Measurements from ENCODE around the gene SEC16A. TPM values are rescaled to one million over a fixed set of nuclear protein-coding genes. Genes with fewer than 3 reads are reported as not detected.

Gene SEC16A
- total RNA-seq, 1 donor from 2014 or later: 87.3 TPM

DNA sequence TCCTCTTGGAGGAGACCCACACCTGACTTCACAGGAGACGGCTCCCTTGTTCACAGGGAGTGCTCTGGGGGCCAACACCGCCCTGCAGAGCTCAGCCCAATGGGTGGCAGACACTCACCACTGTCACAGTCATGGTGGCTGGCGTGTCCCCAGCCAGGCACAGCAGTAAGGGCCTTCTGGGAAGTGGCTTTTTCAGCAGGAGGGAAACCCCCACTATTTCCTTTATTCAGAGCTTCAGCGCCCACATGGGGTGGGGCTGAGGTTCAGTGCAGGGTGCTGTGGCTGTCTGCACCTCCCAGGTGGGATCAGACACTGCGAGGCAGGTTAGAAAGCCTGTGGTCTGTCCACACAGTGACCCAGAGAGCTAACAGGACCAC is 79.3 kb downstream of the SEC16A start:
- peak; percentile 69 for DNase-seq (ENCODE audit: low spot score)
- H3K36me3 Mint-ChIP-seq (ENCODE audit: low read depth): peaks cover 56% of the 10 kb centered on the region
- no peaks in the 10 kb centered on the region for H3K9me3 Mint-ChIP-seq
- H3K4me1 Mint-ChIP-seq (ENCODE audit: low read depth): peaks cover 38% of the 10 kb centered on the region
- no peaks in the 10 kb centered on the region for H3K27me3 Mint-ChIP-seq (ENCODE audit: insufficient read depth)
- intact Hi-C loops (cut with micrococcal nuclease): loop anchor here (5.0 kb wide), 1 partner anchor 496 kb away; the partner anchor contains the start of gene CAMSAP1
- peak overlapping the region; percentile 52 for H3K27ac Mint-ChIP-seq
- H3K4me3 Mint-ChIP-seq: peak overlapping the region; percentile 65

DNA sequence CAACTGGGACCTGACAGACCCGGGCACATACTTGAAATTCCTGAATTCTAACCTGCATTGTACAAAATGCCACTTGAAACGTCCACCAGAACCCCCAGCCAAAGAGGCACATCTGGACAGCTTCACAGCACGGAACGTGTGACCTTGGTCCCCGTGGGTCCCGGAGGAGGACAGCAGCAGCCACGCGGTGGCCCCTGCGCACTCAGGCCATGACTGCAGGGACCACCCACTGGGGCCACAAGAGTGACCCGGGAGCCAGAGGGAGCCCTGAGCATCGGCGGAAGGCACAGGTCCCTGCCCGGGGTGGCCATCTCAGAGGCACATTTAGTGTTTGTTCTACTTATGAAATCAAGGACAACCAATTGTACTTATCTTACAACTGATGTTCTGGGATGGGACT is 80.8 kb downstream of the SEC16A start:
- Mint-ChIP-seq H3K4me1 (ENCODE audit: low read depth) (peaks cover 41% of the 10 kb centered on the region), H3K4me3 (no peak overlapping the region), H3K36me3 (ENCODE audit: low read depth) (peaks cover 53% of the 10 kb centered on the region), H3K27me3 (ENCODE audit: insufficient read depth) (no peaks in the 10 kb centered on the region), H3K27ac (no peak overlapping the region), H3K9me3 (no peaks in the 10 kb centered on the region)
- DNase-seq (ENCODE audit: low spot score): no peak
- intact Hi-C loops (cut with micrococcal nuclease): loop anchor here (5.0 kb wide), 1 partner anchor 495 kb away; the partner anchor contains the start of gene CAMSAP1

DNA sequence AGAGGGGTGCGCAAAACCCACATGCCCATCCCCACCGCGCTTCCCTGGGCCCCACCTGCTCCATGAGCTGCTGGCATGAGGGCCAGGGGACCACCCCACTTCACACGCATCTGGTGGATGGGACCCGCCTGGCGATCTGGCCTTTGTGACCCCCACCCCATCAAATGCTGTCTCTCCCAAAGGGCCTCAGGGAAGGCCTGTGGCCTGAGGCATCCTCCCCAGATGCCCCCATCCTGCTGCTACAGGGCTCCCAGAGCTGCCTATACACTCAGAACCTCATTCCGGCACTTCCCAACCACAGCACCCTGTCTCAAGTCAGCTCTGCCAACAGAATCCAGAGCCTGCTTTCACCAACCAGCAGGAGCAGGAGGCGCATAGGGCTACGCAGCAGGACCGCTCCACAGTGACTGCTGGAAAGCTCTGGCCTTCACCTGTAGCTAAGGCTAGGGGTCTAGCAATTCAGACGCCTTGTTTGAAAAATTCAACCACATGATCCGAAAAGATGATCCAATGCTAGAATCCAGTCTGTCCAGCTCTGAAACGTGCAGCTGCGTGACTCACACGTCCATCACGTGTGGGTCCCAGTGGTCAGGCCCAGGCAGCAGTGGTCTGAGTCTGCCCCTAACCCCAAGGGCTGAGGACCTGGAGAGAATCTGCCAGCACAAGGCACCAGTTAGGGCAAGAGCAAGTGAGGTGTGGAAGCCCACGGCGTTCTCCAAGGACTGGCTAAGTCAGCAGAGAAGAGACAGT is 81.5 kb downstream of the SEC16A start:
- Mint-ChIP-seq H3K9me3 (no peaks in the 10 kb centered on the region), H3K4me3 (peak overlapping the region; percentile 53), H3K4me1 (ENCODE audit: low read depth) (peaks cover 41% of the 10 kb centered on the region), H3K27ac (no peak overlapping the region), H3K36me3 (ENCODE audit: low read depth) (peaks cover 53% of the 10 kb centered on the region), H3K27me3 (ENCODE audit: insufficient read depth) (no peaks in the 10 kb centered on the region)
- no peak for DNase-seq (ENCODE audit: low spot score)
- intact Hi-C loops (cut with micrococcal nuclease): loop anchor here (2.0 to 5.0 kb wide), 4 partner anchors 81 to 494 kb away; partner anchors contain the start of genes CAMSAP1, QSOX2 and SEC16A

DNA sequence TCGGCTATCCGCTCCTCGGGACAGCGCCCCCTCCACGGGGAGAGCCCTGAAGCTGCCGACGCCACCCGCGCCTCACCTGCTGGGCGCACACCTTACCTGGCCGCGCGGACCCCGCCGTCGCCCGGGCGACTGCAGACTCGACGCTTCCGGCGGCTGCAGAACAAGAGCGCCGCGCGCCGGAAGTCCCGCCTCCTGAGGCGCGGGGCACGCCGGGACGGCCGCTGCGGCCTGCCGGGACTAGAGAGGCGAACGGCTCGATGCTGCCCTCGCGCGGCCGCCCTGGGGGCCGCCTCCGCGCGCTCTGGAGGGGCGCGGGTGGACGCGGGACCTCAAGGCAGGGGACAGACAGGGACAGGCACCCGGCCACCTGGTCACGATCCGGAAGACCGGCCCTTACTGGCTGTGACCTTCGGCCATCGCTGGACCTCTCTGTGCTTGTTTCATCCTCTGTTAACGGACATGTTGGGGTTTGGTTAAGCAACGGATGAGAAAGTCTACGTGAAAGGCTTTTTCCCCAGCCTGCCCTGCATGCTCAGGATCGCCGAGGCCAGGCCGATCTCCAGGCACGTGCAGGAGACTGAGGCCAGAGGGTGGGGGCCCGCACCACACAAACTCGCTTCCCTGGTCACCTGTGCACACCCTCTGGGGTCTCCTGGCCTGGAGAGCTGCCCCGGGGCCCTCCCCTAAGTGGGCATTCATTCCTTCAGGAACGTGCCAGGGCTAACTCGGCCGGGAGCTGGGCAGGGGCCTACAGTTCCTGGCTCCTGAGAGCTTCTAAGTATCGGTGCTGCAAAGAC is 82.6 kb downstream of the SEC16A start, which contains the start of gene SNAPC4:
SNAPC4 (minus strand) TSS at position 133 of the 797 bp plus-strand sequence. CDS start 1,742 bp downstream, outside the sequence.
- intact Hi-C loops (cut with micrococcal nuclease): loop anchor here (1.0 to 5.0 kb wide), 8 partner anchors 10 to 493 kb away; partner anchors contain the start of genes CAMSAP1, DNLZ, ENTR1 and PMPCA
- H3K27me3 Mint-ChIP-seq (ENCODE audit: insufficient read depth): no peaks in the 10 kb centered on the region
- peaks cover 48% of the 10 kb centered on the region for H3K36me3 Mint-ChIP-seq (ENCODE audit: low read depth)
- no peaks in the 10 kb centered on the region for H3K9me3 Mint-ChIP-seq
- peak within 1 kb of the TSS; percentile 76 for H3K27ac Mint-ChIP-seq
- peaks cover 40% of the 10 kb centered on the region for H3K4me1 Mint-ChIP-seq (ENCODE audit: low read depth)
- peak; percentile 86 for DNase-seq (ENCODE audit: low spot score)
- peak within 1 kb of the TSS; percentile 91 for H3K4me3 Mint-ChIP-seq

DNA sequence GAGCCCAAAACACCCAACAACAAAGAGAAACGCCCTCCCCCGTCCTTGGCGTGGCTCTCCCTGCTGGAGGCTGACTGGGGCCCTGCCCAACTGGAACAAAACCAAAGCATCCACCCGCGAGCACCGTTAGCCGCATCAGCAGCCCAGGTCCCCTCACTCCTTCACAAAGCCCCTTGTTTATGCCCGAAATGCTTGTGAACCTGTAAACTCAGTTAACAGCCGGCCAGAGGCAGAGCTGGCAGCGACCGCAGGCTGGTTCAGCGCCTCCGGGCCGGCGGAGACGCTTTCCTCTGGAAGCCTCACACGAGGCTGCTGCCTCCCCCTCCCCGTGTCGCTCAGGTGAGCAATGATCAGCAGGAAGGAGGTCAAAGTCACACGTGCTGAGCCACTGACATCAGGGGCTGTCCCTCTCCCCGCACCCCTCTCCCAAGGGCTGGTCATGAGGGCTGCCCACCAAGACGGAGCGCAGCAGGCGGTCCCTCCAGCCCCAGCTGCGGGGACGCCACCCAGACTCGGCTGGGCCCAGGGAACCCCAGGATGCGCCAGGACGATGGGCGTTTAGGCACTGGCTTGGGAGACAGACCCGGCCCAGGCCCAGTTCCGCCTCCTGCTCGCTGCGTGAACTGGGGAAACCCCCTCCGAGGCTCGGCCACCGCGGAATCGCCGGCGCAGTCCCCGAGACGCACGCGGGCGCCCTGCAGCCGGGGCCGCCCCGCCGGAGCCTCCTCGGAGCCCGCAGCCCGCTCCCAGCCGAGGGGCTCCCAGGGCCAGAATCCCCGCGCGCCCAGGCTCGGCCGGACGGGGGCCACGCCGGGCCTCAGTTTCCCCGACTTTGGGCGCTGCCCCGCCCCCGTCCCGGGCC is 83.4 kb downstream of the SEC16A start:
- no peaks in the 10 kb centered on the region for H3K9me3 Mint-ChIP-seq
- intact Hi-C loops (cut with micrococcal nuclease): loop anchor here (1.0 to 5.0 kb wide), 9 partner anchors 11 to 492 kb away; partner anchors contain the start of genes CAMSAP1, DNLZ, ENTR1 and PMPCA
- no peaks in the 10 kb centered on the region for H3K27me3 Mint-ChIP-seq (ENCODE audit: insufficient read depth)
- peaks cover 31% of the 10 kb centered on the region for H3K4me1 Mint-ChIP-seq (ENCODE audit: low read depth)
- H3K27ac Mint-ChIP-seq: peak overlapping the region; percentile 76
- peaks cover 42% of the 10 kb centered on the region for H3K36me3 Mint-ChIP-seq (ENCODE audit: low read depth)
- H3K4me3 Mint-ChIP-seq: peak overlapping the region; percentile 91
- peak; percentile 26 for DNase-seq (ENCODE audit: low spot score)

DNA sequence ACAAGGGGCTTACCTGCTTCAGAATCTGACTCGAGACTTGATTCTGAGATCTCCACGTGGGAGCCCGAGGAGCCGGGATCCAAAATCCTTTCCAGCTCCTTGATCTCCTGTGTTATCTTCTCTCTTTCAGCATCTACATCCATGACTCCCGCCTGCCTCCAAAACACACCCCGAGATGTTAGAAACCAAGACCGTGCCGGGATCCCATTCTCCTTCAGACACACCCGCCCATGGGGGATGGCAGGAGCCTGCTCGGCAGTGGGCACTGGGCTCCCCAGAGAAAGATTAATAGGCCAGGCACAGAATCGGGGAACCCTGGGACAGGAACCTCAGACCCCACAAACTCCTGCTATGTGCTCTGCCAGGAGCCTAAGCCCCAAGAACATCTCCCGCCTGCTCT is 84.6 kb downstream of the SEC16A start:
- intact Hi-C loops (cut with micrococcal nuclease): no loop called here

DNA sequence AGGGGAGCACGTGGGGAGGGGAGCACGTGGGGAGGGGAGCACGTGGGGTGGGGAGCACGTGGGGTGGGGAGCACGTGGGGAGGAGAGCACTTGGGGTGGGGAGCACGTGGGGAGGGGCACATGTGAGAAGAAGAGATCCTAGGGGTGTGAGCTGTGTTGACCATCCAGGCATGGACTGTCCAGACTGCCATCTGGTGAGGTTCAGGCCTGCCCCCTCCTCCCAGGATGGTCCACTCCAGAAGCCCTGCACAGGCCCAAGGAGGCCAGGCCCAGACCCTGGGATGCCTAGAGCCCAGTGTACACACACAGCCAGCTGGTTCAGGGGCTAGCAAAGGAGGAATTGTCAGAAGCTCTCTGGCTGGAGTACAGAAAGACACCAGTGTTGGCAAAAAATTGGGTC is 85.2 kb downstream of the SEC16A start:
- intact Hi-C loops (cut with micrococcal nuclease): no loop called here
- H3K27ac Mint-ChIP-seq: no peak overlapping the region
- H3K9me3 Mint-ChIP-seq: no peaks in the 10 kb centered on the region
- H3K36me3 Mint-ChIP-seq (ENCODE audit: low read depth): peaks cover 31% of the 10 kb centered on the region
- DNase-seq (ENCODE audit: low spot score): no peak
- H3K4me3 Mint-ChIP-seq: no peak overlapping the region
- peaks cover 18% of the 10 kb centered on the region for H3K4me1 Mint-ChIP-seq (ENCODE audit: low read depth)
- no peaks in the 10 kb centered on the region for H3K27me3 Mint-ChIP-seq (ENCODE audit: insufficient read depth)

More for the DNA sequence above, 84.6 kb downstream of the SEC16A start:
- no peak for DNase-seq (ENCODE audit: low spot score)
- peak overlapping the region; percentile 91 for H3K4me3 Mint-ChIP-seq
- H3K9me3 Mint-ChIP-seq: no peaks in the 10 kb centered on the region
- no peak overlapping the region for H3K27ac Mint-ChIP-seq
- peaks cover 33% of the 10 kb centered on the region for H3K36me3 Mint-ChIP-seq (ENCODE audit: low read depth)
- H3K27me3 Mint-ChIP-seq (ENCODE audit: insufficient read depth): no peaks in the 10 kb centered on the region
- peaks cover 20% of the 10 kb centered on the region for H3K4me1 Mint-ChIP-seq (ENCODE audit: low read depth)

DNA sequence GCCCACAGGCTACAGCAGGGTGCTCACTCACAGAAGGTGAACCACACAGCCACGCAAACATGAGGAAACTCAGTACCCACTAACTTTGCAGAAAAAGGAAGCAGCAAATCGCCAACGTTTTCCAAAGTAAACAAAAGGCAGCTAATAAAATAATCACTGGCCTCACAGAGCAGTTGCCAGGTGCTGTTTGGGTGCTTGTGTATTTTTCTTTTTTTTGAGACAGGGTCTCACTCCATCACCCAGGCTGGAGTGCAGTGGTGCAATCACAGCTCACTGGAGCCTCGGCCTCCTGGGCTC is 86.7 kb downstream of the SEC16A start:
- DNase-seq (ENCODE audit: low spot score): no peak
- H3K4me3 Mint-ChIP-seq: no peak overlapping the region
- no peaks in the 10 kb centered on the region for H3K9me3 Mint-ChIP-seq
- intact Hi-C loops (cut with micrococcal nuclease): no loop called here
- H3K36me3 Mint-ChIP-seq (ENCODE audit: low read depth): peaks cover 30% of the 10 kb centered on the region
- H3K27ac Mint-ChIP-seq: no peak overlapping the region
- peaks cover 13% of the 10 kb centered on the region for H3K4me1 Mint-ChIP-seq (ENCODE audit: low read depth)
- no peaks in the 10 kb centered on the region for H3K27me3 Mint-ChIP-seq (ENCODE audit: insufficient read depth)

DNA sequence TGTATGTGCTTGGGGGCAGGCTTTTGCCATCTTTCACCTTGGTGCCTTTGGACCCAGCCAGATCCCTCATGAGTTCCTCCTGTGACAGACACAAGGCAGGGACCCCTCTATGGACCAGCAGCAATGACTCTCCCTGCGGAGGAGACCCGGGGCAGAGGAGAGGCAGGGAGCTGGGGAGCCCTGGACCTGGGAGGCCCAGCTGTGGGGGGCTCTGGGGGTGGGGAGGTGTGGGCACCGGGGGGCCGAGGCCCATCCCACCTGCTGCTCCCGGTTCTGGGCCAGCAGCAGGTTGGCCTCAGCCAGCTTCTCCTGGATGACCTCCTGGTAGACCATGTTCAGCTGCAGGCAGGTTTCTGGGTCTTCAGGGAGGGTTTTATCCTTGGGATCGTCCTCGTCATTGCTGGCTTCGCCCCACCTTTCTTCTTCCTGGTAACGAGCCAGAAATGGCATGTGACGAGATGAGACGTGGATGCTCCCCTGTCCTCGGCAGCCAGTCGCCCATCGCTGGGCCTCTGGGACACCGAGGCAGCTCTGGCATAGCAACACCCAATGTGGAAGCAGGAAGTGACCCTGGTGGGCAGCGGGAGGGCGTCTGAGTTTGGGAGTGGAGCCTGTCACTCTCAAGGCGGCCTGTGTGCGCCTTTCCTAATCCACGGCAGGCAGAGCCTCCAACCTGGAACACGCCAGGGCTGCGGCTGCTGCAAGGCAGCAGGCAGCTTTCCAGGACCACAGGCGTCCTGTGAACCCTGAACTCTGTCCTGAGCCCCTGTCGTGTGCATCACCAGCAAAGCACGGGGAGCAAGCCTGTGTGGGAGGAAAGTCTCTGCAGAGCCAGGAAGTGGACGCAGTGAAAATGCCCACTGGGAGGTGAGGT is 87.3 kb downstream of the SEC16A start:
- Mint-ChIP-seq H3K27me3 (ENCODE audit: insufficient read depth) (no peaks in the 10 kb centered on the region), H3K9me3 (no peaks in the 10 kb centered on the region), H3K4me1 (ENCODE audit: low read depth) (peaks cover 13% of the 10 kb centered on the region), H3K36me3 (ENCODE audit: low read depth) (peaks cover 31% of the 10 kb centered on the region), H3K4me3 (no peak overlapping the region), H3K27ac (no peak overlapping the region)
- DNase-seq (ENCODE audit: low spot score): no peak
- intact Hi-C loops (cut with micrococcal nuclease): no loop called here

DNA sequence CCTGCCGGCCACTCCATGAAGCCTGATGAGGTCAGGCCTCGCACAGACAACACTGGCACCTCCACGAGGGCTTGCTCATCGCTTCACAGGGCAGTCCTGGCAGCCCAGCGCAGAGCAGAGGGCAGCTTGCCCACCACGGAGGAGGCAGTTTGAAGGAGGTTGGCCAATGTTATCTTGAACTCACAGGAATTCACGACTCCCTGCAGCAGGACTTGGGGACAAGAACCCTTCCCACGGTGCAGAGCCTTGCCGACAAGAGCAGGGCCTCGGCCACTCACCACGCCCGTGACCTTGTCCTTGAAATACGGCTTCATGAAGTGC is 87.9 kb downstream of the SEC16A start:
- H3K9me3 Mint-ChIP-seq: no peaks in the 10 kb centered on the region
- DNase-seq (ENCODE audit: low spot score): no peak
- H3K27me3 Mint-ChIP-seq (ENCODE audit: insufficient read depth): no peaks in the 10 kb centered on the region
- H3K4me3 Mint-ChIP-seq: no peak overlapping the region
- peaks cover 13% of the 10 kb centered on the region for H3K4me1 Mint-ChIP-seq (ENCODE audit: low read depth)
- H3K36me3 Mint-ChIP-seq (ENCODE audit: low read depth): peaks cover 32% of the 10 kb centered on the region
- no peak overlapping the region for H3K27ac Mint-ChIP-seq
- intact Hi-C loops (cut with micrococcal nuclease): no loop called here

DNA sequence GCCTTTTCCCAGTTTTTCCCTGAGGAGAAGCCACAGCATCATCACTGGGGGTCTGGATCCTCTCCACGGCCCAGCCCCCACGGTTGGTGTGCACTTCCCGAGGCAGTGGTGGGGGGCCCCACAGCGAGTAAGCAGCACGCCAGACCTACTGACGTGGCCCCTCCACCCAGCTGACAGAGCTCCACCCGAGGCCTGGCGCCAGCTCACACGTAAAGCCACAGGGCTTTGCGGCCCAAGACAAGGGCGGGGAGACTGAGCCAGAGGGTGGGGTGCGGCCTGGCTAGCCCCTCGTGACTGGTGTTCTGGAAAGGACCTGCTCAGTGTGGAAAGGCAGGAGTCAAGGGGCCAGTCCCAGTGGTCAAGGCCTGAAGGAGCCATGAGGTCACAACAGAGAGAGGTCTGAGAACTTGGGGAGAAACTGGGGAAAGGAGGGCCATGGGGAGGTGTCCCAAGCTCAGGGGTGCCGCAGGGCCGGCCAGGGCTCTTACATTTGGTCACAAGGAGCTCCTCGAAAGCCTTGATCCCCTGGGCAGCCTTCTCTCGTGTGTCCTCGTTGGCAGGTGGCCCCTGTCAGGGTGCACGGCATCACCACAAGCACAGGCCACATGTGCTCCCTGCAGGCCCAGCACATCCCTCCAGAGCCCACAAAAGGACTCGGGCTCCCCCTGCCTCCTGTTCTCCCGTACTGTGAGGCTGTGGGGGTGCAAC is 88.4 kb downstream of the SEC16A start:
- peaks cover 35% of the 10 kb centered on the region for H3K36me3 Mint-ChIP-seq (ENCODE audit: low read depth)
- DNase-seq (ENCODE audit: low spot score): no peak
- no peak overlapping the region for H3K27ac Mint-ChIP-seq
- peaks cover 13% of the 10 kb centered on the region for H3K4me1 Mint-ChIP-seq (ENCODE audit: low read depth)
- intact Hi-C loops (cut with micrococcal nuclease): no loop called here
- no peaks in the 10 kb centered on the region for H3K9me3 Mint-ChIP-seq
- H3K27me3 Mint-ChIP-seq (ENCODE audit: insufficient read depth): no peaks in the 10 kb centered on the region
- no peak overlapping the region for H3K4me3 Mint-ChIP-seq

Data from activated T-helper 1 cell treated with anti-CD3 and anti-CD28 coated beads, Interleukin-12 subunit alpha, Interleukin-12 subunit beta, Interleukin-2, Interleukin-4 antibody, amounts not matched to agents 30 ng/mL and 10 ng/mL and 1 ng/mL, durations not matched to agents 14 hours and 24 hours and 36 hours (primary cell).